GM19025 (cell line): ENCODE data around the gene DLG2.

Experiments
- ATAC-seq: cut with Tn5 transposase; IDR thresholded peaks from one replicate; pipeline ENCODE4 v1.9.1; 2021; ENCODE audit warnings: mild to moderate bottlenecking, low read depth, moderate library complexity; ENCODE audit not compliant: unreplicated experiment

DLG2 gene

GRCh38 chr11:85572056-85572455 is 55.1 kb downstream of the DLG2 start:
- no peak for ATAC-seq

DNA sequence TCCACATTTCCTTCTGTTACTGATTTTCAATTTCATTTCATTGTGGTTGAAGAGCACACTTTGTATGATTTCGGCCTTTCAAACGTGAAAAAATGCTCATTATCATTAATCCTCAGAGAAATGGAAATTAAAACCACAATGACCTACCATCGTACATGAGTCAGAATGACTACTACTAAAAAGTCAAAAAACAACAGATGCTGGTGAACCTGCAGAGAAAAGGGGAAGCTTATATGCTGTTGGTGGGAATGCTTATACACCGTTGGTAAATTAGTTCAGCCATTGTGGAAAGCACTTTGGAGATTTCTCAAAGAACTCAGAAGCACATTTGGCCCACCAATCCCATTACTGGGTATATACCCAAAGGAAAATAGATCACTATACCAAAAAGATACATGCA is 57.6 kb downstream of the DLG2 start:
- ATAC-seq = no peak

GRCh38 chr11:85558411-85558810 is 68.7 kb downstream of the DLG2 start:
- ATAC-seq = no peak

GRCh38 chr11:85551881-85552280 is 75.3 kb downstream of the DLG2 start:
- no peak for ATAC-seq

GRCh38 chr11:85541683-85542082 is 85.5 kb downstream of the DLG2 start:
- no peak for ATAC-seq

DNA sequence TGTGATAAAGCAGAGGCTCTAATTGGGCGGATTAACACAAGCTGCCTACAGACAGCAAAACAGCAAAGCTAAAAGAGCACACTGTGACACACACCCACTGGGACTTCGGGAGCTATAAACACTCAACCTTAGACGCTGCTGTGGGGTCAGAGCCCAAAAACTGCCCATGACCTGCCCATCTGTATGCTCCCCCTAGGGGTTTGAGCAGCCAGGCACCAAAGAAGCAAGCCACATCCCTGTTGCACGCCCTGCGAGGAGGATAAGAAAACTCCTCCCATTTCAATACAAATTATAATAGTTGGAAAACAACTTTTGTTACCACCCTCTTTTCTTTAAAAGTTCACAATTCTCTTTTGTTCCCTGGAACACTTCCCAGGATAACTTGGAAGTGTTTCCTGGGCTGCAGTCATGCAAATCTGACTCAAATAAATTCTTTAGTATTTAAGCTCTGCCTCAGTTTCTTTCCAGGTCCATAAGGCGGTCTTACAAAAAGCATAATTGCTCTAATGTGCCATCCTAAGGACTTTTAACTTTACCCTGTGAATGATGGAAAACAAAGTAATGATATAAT is 86.4 kb downstream of the DLG2 start:
- no peak for ATAC-seq

DNA sequence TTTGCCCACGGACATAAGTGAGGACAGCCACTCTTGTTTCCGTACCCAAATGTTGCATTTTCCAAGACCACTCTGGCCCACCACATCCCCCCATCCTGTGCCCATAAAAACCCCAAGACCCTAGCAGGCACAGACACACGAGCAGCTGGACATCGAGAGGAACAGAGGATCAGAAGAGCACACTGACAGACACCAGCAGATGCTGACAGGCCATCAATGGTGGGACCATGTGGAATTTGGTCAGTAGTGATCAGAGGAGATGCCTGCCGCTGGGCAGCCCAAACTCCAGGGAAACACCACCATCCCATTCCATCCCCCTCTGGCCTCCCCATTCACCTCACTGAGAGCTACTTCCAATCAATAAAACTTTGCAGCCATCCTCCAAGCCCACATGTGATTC is 87.0 kb downstream of the DLG2 start:
- no peak for ATAC-seq

- no peak for ATAC-seq
These were observed 87.4 kb downstream of the DLG2 start for GRCh38 chr11:85539740-85540139.

- ATAC-seq = no peak
These were observed 88.0 kb downstream of the DLG2 start for GRCh38 chr11:85539029-85539689.

GRCh38 chr11:85536438-85536837 is 90.7 kb downstream of the DLG2 start:
- ATAC-seq = no peak

DNA sequence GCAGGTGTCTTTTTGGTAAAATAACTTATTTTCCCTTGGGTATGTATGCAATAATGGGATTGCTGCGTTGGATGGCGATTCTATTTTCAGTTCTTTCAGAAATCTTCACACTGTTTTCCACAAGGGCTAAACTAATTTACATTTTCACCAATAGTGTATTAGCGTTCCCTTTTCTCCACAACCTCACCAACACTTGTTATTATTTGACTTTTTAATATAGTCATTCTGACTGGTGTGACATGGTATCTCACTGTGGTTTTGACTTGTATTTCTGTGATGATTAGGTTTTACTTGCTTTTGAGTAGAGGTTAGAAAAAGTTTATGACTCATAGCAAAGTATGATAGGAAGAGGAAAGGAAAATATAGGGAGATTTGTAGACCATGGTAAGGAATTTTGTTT is 92.3 kb downstream of the DLG2 start:
- ATAC-seq = no peak

GRCh38 chr11:85531191-85531897 is 95.8 kb downstream of the DLG2 start:
- no peak for ATAC-seq

DNA sequence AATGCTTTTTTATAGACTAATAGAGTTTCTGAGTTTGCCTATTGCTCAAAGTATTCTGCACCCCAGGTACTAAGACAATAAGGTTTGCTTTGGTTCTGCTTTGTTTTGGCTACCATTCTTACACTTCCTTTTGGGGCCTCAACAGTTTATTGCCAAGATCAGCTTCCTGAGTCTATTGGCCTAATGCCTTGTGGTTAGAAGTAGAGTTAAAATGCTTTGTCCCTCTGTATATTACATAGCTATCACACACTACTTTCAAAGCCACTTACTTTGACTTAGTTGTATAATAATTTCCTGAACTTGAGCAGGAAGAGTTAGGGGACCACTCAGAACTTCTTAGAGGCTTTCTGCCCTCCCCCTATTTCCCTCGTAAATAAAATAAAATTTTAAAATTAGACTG is 96.5 kb downstream of the DLG2 start:
- no peak for ATAC-seq

GRCh38 chr11:85526564-85526963 is 100.6 kb downstream of the DLG2 start:
- no peak for ATAC-seq

GRCh38 chr11:85525686-85526085 is 101.5 kb downstream of the DLG2 start:
- no peak for ATAC-seq

- no peak for ATAC-seq
These were observed 109.9 kb downstream of the DLG2 start for GRCh38 chr11:85517272-85517671.

DNA sequence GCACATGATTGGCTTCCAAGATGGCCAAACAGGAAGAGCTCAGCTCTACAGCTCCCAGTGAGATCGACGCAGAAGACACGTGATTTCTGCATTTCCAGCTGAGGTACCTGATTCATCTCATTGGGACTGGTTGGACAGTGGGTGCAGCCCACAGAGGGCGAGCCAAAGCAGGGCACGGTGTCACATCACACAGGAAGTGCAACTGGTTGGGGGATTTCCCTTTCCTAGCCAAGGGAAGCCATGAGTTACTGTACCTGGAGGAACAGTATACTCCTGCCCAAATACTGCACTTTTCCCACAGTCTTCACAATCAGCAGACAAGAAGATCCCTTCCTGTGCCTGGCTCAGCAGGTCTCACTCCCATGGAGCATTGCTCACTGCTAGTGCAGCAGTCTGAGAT is 131.2 kb downstream of the DLG2 start:
- ATAC-seq = no peak

GRCh38 chr11:85494396-85494795 is 132.7 kb downstream of the DLG2 start:
- ATAC-seq = no peak

DNA sequence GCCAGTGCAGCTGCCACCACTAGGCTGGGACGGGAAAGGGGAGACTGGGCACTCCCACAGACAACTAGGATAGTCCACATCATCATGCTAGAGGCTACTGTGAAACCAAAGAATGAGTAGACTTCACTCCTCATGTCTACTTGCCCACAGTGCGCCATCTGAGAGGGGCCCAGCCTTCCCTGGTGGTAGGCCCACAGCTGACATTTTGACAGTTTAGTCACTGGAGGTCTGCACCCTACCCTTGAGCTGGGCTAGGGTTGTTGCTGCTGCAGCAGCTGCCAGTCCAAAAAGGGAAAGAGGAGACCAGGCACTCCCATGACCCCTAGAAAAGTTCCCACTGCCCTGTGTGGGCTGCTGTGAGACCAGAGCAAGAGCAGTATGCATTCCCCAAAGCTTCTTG is 141.2 kb downstream of the DLG2 start:
- no peak for ATAC-seq

- ATAC-seq = no peak
These were observed 143.3 kb downstream of the DLG2 start for GRCh38 chr11:85483861-85484260.

DNA sequence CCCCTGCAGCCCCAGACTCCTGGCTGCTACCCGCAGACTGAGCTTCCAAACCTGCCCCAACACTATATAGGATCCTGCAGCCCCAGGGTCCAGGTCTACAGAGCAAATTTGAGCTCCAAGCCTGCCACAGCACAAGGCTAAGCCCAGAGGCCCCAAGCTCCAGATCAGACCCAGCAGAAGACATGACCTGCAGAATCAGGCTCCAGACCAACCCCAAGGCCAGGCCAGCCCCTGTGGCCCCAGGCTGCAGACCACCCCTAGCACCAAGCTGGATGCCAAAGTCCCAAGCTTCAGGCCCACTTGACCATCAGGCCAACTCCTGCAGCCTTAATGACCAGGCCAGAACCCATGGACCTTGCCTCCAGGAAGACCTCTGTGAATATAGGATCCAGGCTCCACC is 145.3 kb downstream of the DLG2 start:
- ATAC-seq = no peak
